Astrocyte (in vitro differentiated cells and primary cell): Measurements from ENCODE around the gene CFAP119.

ENCODE experiments used
- EZH2 ChIP-seq: IDR thresholded peaks from 2 replicates; pipeline ENCODE4 v1.6.1; 2012; ENCODE audit warnings: mild to moderate bottlenecking, low read length, inconsistent platforms; ENCODE audit not compliant: insufficient read depth
- TF ChIP-seq, protein P1 (sequence below): IDR thresholded peaks from 2 replicates; pipeline ENCODE4 v1.5.1; 2011; ENCODE audit warnings: low read depth, mild to moderate bottlenecking, inconsistent platforms, low read length, moderate library complexity; ENCODE audit not compliant: insufficient read depth

- no peak for TF ChIP-seq EZH2
- TF ChIP-seq, protein P1, sequence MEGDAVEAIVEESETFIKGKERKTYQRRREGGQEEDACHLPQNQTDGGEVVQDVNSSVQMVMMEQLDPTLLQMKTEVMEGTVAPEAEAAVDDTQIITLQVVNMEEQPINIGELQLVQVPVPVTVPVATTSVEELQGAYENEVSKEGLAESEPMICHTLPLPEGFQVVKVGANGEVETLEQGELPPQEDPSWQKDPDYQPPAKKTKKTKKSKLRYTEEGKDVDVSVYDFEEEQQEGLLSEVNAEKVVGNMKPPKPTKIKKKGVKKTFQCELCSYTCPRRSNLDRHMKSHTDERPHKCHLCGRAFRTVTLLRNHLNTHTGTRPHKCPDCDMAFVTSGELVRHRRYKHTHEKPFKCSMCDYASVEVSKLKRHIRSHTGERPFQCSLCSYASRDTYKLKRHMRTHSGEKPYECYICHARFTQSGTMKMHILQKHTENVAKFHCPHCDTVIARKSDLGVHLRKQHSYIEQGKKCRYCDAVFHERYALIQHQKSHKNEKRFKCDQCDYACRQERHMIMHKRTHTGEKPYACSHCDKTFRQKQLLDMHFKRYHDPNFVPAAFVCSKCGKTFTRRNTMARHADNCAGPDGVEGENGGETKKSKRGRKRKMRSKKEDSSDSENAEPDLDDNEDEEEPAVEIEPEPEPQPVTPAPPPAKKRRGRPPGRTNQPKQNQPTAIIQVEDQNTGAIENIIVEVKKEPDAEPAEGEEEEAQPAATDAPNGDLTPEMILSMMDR = no peak
Measured at GRCh38 chr16:30764816-30765465, 3.1 kb upstream of the CFAP119 start.
